ENCODE measurements around the gene SBK3.
A peak's percentile ranks its signal among the peaks of the same experiment; 100 is the strongest.
"Not testable (repeated sequence)": the region's sequence is repeated elsewhere in the genome, so short reads cannot be mapped to it uniquely, and the experiment has no call there.

The SBK3 gene

DNA sequence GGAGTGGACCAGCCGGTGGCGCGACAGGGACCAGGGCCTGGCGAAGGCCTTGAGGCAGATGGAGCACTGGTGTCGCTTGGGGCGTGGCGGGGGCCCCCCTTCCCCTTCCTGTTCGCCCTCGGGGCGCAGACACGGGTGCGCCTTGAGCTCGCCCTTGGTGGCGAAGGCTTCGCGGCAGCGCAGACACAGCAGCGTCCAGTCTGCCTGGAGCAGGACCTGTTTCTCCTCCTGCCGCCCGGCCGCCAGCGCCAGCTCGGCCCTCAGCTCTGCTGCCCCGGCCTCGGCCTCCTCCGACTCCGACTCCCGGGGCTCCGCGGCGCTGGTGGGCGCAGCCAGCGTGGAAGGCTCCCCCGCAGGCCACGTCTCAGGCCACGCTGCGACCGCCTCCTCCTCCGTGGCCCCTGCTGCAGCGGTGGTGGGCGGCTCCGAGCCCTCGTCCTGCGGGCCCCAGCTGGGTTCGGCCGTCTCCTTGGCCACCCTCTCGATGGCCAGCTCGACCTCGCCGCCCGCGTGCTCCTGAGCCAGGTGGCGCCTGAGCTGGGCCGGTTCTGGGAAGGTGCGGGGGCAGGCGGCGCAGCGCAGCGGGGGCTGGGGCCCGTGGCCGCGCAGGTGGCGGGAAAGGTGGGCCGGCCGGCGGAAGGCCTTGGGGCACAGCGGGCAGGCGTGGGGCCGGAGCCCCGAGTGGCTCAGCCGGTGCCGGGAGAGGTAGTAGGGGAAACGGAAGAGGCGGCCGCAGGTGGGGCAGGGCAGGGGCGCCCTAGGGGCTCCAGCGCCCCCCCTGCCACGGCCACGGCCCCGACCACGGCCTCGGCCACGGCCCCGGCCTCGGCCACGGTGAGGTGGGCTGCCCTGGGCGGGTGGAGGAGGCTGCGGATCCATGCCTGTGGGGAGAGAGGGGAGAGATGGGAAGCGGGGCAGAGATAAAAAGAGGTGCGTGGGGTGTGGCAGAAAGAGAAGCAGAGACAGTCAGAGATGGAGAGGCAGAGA, 33.7 kb upstream of the SBK3 start:
- Histone ChIP-seq H3K9me3 (replicated peaks in 1 of 11) (no peaks in the 10 kb centered on the region), H3K9ac (peak overlapping the region; percentile 84 to 94 (median 89)), H3K27ac (peak overlapping the region; percentile 71 to 90 (median 85); a peak in 20 of 22 replicates), H3K4me2 (peak overlapping the region; percentile 75 to 94 (median 90)), H3K36me3 (peaks cover 25 to 44% (median 36%) of the 10 kb centered on the region in 11 experiments), H4K20me1 (peaks cover 0 to 38% (median 20%) of the 10 kb centered on the region in 11 experiments; a peak in 13 of 22 replicates), H3K4me1 (peaks cover 10 to 35% (median 23%) of the 10 kb centered on the region in 10 experiments; a peak in 19 of 20 replicates), H3K4me3 (peak overlapping the region; percentile 69 to 94 (median 82)), H3K27me3 (no peaks in the 10 kb centered on the region)
- TF ChIP-seq Cebpa-rat (IDR thresholded peaks at IDR 0.05), result no peak

DNA sequence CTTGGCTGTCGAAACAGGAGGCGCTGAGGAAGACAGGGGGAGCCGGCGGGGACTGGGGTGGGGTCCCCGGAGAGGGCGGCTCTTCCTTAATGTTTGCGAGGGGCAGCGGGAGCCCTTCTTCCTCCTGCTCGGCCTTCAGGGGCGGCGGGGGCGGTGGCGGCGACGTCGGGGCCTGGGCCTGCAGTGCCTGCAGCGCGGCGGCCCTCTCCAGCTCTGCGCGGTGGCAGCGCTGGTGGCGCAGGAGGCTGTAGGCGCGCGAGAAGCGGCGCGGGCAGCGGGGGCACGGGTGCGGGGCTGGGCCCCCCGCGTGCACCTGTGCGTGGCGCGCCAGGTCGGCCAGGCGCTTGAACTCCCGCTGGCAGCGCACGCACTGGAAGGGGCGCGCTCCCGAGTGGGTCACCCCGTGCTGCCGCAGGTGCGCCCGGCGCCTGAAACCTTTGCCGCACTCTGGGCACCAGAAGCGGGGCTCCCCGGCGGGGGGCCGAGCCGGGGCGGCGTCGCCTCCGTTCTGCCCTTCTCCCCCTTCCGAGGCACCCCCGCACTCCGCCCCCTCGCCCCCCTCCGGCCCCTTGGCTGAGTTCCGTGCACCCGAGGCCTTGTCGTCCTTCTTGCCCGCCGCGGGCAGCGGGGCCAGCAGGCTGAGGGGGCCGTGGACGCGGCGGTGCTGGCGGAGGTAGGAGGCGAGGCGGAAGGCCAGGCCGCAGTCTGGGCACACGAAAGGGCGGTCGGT, 32.9 kb upstream of the SBK3 start:
- H3K27ac ChIP-seq, result no peak overlapping the region
- peaks cover 10 to 35% (median 23%) of the 10 kb centered on the region in 10 experiments; a peak in 19 of 20 replicates for H3K4me1 ChIP-seq
- H3K27me3 ChIP-seq, result no peaks in the 10 kb centered on the region
- H3K4me3 ChIP-seq, result no peak overlapping the region; a peak in 1 of 20 replicates
- H3K4me2 ChIP-seq, result 0 out of 22 replicates have a peak overlapping the region, but pooled peaks of 1 of the 11 experiments have one; percentile 92
- H3K9me3 ChIP-seq (replicated peaks in 1 of 11), result no peaks in the 10 kb centered on the region
- TF ChIP-seq Cebpa-rat (IDR thresholded peaks at IDR 0.05), result no peak
- peaks cover 25 to 44% (median 36%) of the 10 kb centered on the region in 11 experiments for H3K36me3 ChIP-seq
- H4K20me1 ChIP-seq, result peaks cover 0 to 38% (median 20%) of the 10 kb centered on the region in 11 experiments; a peak in 13 of 22 replicates
- H3K9ac ChIP-seq, result no peak overlapping the region; a peak in 2 of 22 replicates

DNA sequence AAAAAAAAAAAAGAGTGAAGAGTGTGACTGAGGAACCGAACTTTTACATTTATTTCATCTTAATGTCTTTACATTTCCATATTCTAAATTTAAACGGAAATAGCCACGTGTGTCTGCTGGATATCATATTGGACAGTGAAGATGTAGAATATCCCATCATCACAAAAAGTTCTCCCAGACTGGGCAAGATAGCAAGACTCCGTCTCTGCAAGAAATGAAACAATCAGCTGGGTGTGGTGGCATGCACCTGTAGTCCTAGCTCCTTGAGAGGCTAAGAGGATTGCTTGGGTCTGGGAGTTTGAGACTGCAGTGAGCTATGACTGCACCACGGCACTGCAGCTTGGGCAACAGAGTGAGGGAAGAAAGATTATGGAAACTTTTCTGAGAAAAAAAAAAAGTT, 31.4 kb upstream of the SBK3 start:
- TF ChIP-seq Cebpa-rat (IDR thresholded peaks at IDR 0.05), result no peak
- Histone ChIP-seq H3K9ac (no peak overlapping the region), H3K27me3 (no peaks in the 10 kb centered on the region), H3K4me1 (peaks cover 9 to 32% (median 21%) of the 10 kb centered on the region in 10 experiments; a peak in 19 of 20 replicates), H3K4me3 (no peak overlapping the region), H3K36me3 (peaks cover 25 to 44% (median 36%) of the 10 kb centered on the region in 11 experiments), H3K9me3 (replicated peaks in 1 of 11) (no peaks in the 10 kb centered on the region), H4K20me1 (peaks cover 0 to 38% (median 20%) of the 10 kb centered on the region in 11 experiments; a peak in 13 of 22 replicates), H3K4me2 (no peak overlapping the region), H3K27ac (no peak overlapping the region)

DNA sequence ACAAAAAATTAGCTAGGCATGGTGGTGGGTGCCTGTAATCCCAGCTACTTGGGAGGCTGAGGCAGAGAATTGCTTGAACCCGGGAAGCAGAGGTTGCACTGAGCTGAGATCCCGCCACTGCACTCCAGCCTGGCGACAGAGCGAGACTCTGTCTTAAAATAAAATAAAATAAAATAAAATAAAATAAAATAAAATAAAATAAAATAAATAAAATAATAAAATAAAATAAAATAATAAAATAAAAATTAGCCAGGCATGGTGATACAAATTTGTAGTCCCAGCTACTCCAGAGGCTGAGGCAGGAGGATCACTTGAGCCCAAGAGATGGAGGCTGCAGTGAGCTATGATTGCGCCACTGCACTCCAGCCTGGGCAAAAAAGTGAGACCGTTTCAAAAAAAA, 28.6 kb upstream of the SBK3 start:
- peaks cover 0 to 29% (median 13%) of the 10 kb centered on the region in 11 experiments; a peak in 13 of 22 replicates for H4K20me1 ChIP-seq
- not testable (repeated sequence) for H3K27me3 ChIP-seq; H3K4me3 ChIP-seq; H3K4me2 ChIP-seq; H3K9ac ChIP-seq; H3K9me3 ChIP-seq (replicated peaks in 1 of 11); H3K27ac ChIP-seq
- H3K4me1 ChIP-seq, result peaks cover 0 to 13% (median 4%) of the 10 kb centered on the region in 10 experiments; a peak in 11 of 20 replicates
- peaks cover 21 to 37% (median 31%) of the 10 kb centered on the region in 11 experiments for H3K36me3 ChIP-seq

DNA sequence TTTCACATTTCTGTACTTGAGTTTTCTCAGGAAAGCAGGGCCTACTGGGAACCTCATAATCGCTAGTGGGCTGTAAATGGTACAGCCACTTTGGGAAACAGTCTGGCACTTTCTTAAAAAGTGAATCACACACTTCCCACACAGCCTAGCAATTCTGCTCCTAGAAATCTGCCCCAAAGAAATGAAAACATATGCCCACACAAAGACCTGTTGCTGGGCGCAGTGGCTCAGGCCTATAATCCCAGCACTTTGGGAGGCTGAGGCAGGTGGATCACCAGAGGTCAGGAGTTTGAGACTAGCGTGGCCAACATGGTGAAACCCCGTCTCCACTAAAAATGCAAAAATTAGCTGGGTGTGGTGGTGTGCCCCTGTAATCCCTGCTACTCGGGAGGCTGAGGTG, 24.1 kb upstream of the SBK3 start:
- not testable (repeated sequence) for H3K4me3 ChIP-seq
- H3K4me1 ChIP-seq, result peaks cover 0 to 12% (median 2%) of the 10 kb centered on the region in 10 experiments; a peak in 7 of 20 replicates

DNA sequence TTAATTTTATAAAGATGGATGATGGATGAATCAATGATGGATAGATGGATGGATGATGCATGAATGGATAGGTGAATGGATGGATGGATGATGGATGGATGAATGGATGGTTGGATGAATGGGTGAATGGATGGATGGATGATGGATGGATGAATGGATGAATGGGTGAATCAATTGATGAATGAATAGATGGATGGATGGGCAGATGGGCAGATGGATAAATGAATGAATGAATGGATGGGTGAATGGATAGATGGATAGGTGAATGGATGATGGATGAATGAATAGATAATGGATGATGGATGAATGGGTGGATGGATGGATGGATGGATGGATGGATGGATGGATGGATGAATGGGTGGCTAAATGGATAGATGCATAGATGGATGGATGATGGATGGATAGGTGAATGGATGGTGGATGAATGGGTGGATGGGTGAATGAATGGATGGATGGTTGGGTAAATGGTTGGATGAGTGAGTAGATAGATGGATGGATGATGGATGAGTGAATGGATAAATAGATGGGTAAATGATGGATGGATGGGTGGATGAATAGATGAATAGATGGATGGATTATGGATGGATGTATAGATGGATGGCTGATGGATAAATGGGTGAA, 22.5 kb upstream of the SBK3 start:
- H3K27me3 ChIP-seq, result no peaks in the 10 kb centered on the region
- H3K4me2 ChIP-seq, result no peak overlapping the region
- H3K4me3 ChIP-seq, result no peak overlapping the region
- peaks cover 0 to 10% (median 0%) of the 10 kb centered on the region in 10 experiments; a peak in 5 of 20 replicates for H3K4me1 ChIP-seq
- no peak overlapping the region for H3K27ac ChIP-seq
- H3K9ac ChIP-seq, result no peak overlapping the region
- no peaks in the 10 kb centered on the region for H3K36me3 ChIP-seq
- no peak for TF ChIP-seq Cebpa-rat (IDR thresholded peaks at IDR 0.05)
- H3K9me3 ChIP-seq (replicated peaks in 1 of 11), result peaks cover 0 to 6% (median 0%) of the 10 kb centered on the region in 11 experiments; a peak in 2 of 22 replicates
- no peaks in the 10 kb centered on the region for H4K20me1 ChIP-seq

More for the DNA sequence above, 24.1 kb upstream of the SBK3 start:
- H3K9me3 ChIP-seq (replicated peaks in 1 of 11); H3K4me2 ChIP-seq; H3K9ac ChIP-seq; H3K36me3 ChIP-seq; H3K27ac ChIP-seq; H3K27me3 ChIP-seq; H4K20me1 ChIP-seq: not testable (repeated sequence)

DNA sequence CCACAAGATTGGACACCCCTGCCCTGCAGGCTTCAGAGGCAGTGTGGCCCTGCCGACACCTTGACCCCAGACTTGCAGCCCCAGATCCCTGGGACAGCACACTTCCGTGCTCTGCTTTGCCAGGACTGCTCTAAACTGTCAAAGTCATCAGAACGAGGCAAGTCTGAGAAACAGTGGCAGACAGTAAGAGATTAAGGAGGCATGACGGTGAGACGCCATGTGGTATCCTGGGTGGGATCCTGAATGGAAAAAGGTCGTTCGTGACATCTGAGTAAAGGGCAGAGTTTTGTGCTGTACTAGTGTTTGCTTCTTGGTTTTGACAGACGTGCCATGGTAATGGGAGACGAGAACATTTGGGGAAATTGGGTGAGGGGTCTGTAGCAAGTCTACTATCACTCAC, 21.5 kb upstream of the SBK3 start:
- Histone ChIP-seq H3K9me3 (replicated peaks in 1 of 11) (peaks cover 0 to 6% (median 0%) of the 10 kb centered on the region in 11 experiments; a peak in 2 of 22 replicates), H3K4me1 (peaks cover 0 to 10% (median 0%) of the 10 kb centered on the region in 10 experiments; a peak in 5 of 20 replicates), H3K36me3 (no peaks in the 10 kb centered on the region), H3K4me3 (no peak overlapping the region), H4K20me1 (no peaks in the 10 kb centered on the region), H3K27me3 (no peaks in the 10 kb centered on the region), H3K4me2 (no peak overlapping the region), H3K27ac (no peak overlapping the region), H3K9ac (no peak overlapping the region)
- no peak for TF ChIP-seq Cebpa-rat (IDR thresholded peaks at IDR 0.05)

DNA sequence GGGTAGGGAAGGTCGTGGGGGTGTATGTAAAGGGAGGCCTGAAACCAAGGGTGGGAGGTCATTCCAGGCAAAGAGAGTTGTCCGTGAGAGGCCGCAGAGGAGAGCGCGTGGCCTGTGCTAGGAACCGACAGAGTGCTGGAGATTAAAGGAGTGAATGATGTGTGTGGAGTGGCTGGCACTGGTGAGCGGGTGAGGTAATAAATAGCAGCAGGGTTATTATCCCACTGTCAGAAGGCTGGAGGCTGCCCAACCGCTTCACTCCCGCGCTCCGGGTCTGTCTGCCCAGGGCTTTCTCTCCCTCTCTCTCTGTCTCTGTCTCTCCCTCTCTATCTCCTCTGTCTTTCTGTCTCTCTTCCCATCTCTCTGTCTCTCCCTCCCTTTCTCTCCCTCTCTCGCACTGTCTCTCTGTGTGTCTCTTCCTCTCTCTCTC, 17.9 kb upstream of the SBK3 start:
- H3K4me1 ChIP-seq, result peaks cover 0 to 14% (median 3%) of the 10 kb centered on the region in 10 experiments; a peak in 11 of 20 replicates
- no peak overlapping the region for H3K9ac ChIP-seq
- no peaks in the 10 kb centered on the region for H3K27me3 ChIP-seq
- H3K27ac ChIP-seq, result no peak overlapping the region
- H4K20me1 ChIP-seq, result no peaks in the 10 kb centered on the region
- H3K4me3 ChIP-seq, result no peak overlapping the region
- H3K36me3 ChIP-seq, result no peaks in the 10 kb centered on the region
- no peak for TF ChIP-seq Cebpa-rat (IDR thresholded peaks at IDR 0.05)
- no peak overlapping the region for H3K4me2 ChIP-seq
- peaks cover 0 to 9% (median 0%) of the 10 kb centered on the region in 11 experiments; a peak in 7 of 22 replicates for H3K9me3 ChIP-seq (replicated peaks in 1 of 11)

All from BLaER1 treated with 17β-estradiol and CSF1 and Interleukin-3, amounts not matched to agents 10 nM and 100 nM (cell line).